Stimulated activated naive CD4-positive, alpha-beta T cell (primary cell): ENCODE measurements around the gene TTC27.
"Not testable (repeated sequence)": the region's sequence is repeated elsewhere in the genome, so short reads cannot be mapped to it uniquely, and the experiment has no call there.

Experiments used
- DNase-seq, 6 experiments: peaks; one replicate each; lab custom pipeline; 2025; lab: John Stamatoyannopoulos, UW

The TTC27 gene

DNA sequence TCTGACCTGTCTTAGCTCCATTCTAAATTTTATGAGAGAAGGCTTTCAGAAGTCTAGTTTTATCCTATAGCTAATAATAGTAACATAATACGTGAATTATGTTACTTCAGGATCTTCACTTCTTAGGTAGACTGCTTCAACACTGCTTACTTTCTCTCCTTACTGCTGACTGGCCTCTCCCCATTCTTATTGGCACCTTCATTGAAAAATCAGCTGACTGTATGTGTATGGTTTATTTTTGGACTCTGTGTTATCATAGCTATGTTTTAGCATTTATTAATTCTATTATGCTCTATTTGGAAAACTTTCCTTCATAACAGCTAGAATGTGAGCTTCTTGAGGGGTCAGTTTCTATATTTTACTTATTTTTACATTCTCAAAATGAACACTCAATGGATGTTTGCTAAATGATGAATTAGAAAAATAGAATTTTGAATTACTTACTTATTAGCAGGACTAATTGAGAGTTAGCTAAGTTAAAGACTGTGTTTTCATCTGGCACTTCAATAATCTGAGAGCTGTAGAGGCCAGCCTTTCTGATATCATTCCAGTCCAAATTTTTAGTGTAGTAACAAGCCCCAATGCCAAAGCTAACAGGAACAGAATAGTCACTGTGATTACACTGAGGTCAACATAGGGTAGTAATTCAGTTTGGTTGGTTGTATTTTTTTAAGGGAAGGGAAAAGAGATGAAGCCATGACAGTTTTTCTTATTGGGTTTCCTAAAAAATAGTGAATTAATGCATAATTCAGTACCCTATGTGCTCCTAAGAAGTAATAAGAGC, 92.3 kb downstream of the TTC27 start:
- no peak for DNase-seq

DNA sequence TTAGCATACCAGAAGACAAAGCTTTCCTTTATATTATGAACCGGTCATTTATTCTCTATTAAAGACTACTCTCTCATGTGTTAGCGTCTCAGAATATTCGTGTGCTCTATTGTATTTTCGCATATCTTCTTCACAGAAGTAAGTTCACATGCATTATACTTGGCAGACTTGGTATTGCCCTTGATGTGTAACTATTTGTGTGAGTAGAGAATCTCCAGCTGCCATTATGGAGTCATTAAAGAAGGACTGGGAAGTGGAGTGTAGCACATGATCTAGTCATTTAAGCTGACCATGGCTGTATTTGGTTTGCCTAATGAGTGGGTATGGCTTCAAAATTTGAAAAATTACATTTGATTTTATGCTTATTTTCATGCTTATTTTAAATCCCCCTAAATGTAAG, 92.9 kb downstream of the TTC27 start:
- DNase-seq, result no peak

DNA sequence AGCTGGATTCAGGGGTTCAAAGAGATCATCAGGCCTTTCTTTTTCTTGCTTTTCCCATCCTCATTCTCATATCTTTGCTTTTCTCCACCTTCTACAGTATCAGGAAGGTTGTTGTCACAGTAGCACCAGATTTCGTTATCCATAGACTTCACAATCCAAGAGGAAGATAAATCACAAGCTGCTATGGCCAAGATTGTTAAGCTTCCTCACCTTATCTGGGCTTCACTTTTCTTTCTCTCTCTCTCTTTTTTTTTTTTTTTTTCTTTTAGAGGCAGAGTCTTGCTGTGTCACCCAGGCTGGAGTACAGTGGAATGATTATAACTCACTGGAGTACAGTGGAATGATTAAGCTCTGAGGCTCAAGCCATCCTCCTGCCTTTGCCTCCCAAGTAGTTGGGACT, 93.5 kb downstream of the TTC27 start:
- no peak for DNase-seq

DNA sequence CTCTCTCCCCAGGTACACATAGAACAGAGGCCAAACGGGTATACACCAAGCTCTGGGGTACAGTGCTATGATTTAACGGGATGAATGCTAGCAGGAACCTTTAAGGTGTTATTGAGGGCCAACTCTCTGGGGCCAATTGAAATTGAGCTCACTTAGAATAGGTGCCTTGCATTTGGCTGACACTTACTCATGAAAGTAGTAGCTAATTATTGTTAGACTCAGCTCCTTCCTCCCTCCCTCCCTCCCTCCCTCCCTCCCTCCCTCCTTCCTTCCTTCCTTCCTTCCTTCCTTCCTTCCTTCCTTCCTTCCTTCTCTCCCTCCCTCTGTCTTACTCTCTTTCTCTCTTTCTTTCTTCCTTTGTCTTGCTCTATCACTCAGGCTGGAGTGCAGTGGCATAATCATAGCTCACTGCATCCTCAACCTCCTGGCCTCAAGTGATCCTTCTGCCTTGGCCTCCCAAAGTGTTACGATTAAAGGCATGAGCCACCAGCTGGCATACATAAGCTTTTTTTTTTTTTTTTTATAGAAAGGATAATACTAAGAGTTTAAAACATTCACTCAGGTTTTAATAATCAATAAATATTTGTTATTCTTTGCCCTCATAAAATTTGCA, 95.7 kb downstream of the TTC27 start:
- DNase-seq, result no peak

DNA sequence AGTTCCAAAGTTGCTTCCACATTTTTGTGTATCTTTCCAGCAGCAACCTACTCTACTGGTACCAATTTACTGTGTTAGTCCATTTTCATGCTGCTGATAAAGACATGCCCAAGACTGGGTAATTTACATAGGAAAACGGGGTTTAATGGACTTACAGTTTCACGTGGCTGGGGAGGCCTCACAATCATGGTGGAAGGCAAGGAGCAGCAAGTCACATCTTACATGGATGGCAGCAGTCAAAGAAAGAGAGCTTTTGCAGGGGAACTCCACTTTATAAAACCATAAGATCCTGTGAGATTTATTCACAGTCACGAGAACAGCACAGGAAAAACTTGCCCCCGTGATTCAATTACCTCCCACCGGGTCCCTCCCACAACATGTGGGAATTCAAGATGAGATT, 98.8 kb downstream of the TTC27 start:
- DNase-seq, result not testable (repeated sequence)

DNA sequence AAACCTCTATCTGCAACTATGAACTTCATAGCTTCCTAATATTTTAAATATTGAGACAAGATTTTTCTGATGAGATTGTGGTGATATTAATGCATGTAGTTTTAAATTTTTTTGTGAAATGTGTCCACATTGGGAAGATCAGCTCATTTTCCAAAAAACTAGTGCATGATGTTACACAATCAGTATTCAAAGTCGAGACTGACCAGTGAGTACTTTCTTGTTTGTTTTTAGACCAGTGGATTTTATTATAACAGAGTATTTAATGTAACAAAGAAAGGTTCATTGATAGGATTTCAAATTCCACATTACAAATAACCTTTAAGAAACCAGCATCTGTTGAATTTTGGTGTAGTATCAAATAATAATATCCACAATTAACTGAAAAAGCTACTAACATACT, 99.3 kb downstream of the TTC27 start:
- no peak for DNase-seq

DNA sequence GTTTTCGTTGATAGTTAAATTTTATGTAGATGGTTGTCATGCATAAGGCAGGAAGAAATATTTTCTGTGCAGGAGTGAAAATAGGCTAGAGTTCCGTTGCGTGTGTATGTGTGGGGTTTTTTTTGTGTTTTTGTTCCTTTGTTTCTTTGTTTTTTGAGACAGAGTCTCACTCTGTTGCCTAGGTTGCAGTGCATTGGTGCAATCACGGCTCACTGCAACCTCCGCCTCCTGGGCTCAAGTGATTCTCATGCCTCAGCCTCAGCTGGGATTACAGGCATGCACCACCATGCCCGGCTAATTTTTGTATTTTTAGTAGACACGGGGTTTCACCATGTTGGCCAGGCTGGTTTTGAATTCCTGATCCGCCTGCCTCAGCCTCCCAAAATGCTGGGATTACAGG, 103.1 kb downstream of the TTC27 start:
- not testable (repeated sequence) for DNase-seq

DNA sequence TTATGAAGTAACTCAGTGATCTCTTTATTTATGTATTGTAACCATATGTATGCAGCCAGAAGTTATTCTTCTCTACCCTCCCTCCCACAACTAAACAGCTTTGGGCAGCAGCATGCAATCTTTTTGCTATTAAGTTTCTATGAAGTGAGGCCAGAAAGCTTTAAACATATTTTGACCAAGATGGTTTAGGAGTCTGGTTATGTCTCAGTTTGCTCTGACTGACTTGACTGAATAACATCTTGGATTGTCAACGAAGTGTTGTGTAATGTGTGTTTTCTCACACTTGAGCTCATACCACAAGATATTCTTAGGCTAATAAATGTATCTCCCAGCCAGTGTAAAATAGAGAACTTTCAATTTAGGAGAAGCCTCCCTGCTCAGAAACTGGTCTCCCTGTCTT, 104.3 kb downstream of the TTC27 start:
- no peak for DNase-seq

DNA sequence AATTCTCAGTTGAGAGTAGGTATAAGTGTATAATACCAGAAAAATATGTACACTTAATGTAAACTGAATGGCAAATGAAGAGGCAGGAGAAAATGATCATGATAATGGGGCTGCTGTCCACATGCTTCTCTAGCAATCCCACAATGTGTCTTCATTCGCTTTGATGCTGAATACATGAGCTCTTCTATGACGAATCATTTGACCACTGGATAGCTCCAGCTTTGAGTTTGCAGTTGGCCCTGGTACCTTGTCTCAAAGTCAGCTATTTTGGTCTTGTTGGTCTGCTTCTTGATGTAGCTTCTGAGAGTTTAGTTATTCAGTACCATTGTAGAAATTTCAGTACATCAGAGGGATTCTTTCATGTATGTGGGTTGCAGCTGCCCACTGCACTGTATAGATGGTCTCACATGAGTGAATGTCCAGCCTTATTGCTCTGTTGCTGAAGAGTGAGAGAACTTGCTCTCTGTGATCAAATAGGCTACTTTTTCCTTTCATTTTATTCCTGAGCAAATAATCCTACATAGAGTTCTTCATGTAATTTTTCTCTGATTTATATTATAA, 105.1 kb downstream of the TTC27 start:
- DNase-seq, result no peak

DNA sequence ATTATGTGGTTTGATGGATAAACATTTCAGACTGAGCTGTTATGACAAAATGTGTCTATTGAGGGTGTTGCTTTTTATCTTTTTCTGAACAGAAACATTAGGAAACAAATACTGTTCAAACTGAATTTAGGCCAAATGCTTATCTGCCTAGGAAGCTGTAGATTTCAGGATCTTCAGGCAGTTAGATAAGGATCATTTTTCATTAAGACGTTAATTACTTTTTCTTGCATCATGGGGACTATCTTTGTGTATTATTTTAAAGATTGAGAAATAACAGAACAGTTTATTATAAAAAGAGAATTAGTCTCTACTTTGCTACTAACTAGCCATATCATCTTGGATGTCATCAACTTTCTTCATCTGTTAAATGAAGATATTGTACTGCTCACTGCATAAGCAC, 107.5 kb downstream of the TTC27 start:
- no peak for DNase-seq

DNA sequence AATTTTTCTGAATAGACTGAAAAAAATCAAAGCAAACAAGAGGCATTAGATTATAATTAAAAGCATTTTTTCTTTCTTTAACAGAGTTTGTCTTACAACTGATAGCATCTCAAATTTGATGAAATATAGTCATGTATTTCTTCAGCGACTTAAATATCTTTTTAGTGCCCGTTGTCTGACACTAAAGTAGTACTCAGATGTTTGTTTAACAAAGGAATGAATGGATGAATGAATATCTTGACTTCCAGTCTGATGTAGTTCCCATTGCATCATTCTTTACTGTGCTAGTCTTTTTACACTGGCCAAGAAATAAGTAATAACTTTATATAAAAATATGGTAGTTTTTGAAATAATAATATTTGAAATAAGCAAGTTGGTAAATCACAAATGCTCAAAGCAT, 111.1 kb downstream of the TTC27 start:
- no peak for DNase-seq

DNA sequence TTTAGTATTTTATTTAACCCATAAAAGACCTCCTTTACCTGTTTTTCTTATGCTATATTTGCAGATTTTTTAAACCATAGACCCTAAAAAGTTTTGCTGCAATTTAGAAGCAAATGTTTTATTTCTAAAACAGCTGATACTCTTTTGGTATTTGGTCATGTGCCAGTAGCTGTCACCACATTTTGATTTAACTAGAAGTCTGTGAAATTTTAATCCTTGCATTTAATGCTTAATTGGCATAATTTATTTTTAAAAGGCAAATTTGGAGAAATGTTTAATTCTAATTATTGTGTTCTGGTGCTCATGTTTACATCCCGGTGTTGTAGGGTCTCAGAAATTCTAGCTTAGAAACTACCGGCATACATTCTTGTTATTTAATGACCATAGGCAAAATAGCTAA, 111.8 kb downstream of the TTC27 start:
- DNase-seq, result no peak

DNA sequence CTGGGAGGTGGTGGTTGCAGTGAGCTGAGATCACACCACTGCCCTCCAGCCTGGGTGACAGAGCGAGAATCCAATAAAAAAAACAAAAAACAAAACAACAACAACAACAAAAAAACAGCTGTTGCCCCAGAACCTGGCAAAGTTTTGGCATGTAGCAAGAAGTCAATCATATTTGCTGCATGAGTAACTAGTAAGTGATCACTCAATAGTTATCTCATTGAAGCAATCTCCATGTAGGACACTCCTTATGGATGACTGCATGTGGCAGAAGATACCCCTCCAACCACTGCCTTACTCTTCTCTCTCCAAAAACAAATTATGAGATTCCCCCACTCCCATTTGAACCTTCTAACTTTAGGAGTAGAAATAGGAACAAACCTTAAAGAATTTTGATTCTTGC, 113.7 kb downstream of the TTC27 start:
- no peak for DNase-seq

DNA sequence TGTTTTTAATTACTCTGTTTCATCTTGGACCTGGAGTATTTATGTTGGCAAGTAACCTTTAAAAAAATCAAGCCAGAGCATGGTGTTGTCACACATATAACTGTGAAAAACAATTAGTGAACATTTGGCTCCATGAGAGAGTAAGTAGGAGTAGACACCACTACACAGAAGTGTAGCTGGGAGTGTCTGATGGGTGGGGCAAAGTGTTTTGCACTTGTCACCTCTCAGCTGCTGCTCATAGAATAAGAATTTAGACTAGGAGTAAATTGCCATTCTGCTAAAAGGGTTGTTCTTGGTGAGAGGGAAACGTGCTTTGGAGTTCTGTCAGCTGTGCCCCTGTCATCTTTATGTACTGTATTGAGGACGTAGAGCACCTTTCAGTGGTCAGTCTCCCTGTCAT, 114.5 kb downstream of the TTC27 start:
- no peak for DNase-seq

DNA sequence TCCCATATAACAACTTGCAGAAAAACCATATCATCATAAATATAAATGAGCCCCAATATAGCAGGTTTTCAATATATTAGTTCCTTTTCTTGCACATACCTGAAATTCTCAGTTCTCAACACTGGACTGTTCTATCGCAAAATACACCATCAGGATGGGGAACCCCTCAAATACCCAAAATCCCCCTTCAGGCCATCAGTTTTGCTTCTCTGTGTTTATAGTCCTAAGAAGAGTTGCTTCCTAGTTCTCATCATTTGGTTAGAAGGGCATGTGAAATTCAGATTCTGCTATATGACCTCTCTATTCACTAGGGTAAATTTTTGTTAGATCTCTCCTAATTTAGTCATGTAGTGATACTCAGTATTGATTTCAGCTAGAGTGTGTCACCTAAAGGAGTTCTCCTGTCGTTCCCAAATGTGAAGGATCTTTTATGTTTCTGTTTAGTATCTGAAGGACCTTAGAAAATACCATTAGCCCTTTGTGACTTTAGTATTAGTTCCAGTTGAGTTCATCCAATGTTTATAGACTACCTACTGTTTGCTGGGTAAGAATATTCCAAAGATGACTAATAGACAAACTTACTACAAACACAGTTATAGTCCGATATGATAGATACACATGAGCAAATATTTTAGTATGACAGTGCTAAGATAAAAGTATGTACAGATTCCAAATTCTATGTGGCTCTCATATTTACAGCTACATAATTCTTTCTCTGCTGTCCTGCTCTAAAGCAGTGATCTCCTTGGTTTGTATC, 115.8 kb downstream of the TTC27 start:
- no peak for DNase-seq

DNA sequence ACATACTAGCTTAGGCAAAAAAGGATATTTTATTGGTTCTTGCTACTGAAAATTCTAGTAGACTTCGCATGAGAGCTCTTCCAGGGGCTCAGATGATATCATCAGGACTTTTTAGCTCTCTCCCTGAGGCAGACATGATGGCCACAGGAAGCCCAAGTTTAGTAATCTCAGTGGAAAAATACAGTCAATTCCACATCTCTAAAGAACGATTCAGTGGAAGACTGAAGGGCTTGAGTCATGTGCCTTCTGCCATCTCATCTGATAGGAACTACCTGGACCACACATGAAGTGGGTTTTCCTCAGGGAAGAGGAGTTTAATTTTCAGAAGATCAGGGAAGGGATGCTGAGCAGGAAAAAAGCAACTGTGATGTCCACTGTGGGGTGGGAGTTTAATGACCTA, 117.3 kb downstream of the TTC27 start:
- no peak for DNase-seq

DNA sequence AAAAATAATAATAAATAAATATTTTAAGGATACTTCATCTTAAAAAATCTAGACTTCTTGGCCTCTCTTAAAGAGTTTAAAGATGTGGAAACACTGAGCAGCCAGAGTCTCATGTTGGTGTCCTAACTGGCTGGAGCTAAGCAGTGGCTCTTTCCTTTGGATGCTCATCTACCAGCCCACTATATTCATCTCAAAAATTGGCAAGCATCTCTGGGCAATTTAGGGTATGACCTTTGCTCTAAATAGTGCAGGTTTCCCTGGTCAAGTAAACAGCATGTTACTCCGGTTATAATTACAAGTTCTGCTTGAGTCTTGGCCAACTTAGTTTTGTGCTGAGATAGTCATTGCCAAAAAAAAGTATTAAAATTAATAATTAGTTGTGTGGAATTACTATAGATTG, 117.8 kb downstream of the TTC27 start:
- DNase-seq, result no peak

DNA sequence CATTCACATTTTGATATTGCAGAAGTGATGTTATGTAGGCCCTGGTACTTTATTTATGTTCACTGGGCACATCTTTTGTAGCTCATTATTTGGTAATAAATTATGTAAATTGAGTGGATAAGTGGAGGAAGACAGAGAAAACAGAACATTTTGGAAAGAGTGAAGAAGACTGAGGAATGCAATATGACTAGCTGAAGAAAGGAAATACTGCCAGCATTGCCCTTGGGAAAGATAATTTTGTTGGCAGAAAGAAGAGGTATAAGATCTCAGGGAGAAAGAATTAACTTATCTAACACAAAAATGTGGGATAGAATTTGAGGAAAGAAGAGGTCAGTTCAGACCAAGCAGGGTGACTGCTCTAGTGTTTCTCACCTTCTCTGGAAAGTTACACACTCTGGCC, 118.8 kb downstream of the TTC27 start:
- no peak for DNase-seq

DNA sequence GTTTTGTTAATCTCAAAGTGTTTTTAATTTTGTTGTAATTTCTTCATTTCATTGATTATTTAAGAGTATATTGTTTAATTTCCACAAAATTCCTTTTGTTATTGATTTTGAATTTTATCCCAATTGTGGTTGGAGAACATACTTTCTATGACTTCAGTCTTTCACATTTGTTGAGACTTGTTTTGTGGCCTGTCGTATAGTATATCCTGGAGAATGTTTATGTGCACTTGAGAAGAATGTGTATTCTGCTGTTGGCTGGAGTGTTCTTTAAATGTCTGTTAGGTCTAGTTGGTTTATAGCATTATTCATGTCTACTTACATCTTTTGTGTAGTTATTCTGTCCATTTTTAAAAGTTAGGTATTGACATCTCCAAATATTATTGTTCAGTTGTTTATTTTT, 120.3 kb downstream of the TTC27 start:
- DNase-seq, result no peak

DNA sequence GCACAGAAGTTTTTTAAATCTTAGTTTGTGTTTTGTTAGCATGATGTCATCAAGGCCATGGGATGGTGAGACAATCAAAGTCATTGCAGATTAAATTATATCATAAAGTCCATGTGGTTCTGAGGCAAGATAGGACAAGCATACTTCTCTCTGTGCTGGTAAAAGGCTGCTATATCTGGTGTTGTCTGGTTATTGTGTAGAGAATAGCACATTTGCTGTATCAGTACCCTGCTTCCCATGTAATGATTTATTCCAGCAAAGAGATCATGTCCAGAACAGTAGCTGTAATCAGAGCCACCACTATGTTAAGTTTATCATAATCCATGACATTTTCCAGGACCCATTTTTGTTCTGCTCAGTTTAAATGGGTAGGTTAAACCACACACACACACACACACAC, 123.0 kb downstream of the TTC27 start:
- no peak for DNase-seq

DNA sequence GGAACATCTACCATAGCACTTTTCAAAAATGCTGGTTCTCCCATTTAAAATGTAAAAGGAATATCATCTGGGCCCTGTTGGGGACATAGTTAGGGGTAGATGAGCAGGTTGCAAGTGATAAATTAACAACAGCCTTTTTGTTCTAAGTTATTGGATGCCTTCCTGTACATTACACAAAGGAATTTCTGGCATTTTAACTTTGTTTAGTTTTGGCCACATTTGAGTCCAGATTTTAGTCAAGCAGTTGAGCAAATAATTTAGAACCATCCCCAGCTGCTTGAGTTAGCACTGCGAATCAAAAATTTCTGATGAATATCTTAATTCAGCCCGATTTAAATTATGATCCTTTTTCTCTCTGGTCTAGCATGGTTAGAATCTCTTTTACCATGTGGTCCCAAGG, 124.4 kb downstream of the TTC27 start:
- no peak for DNase-seq

DNA sequence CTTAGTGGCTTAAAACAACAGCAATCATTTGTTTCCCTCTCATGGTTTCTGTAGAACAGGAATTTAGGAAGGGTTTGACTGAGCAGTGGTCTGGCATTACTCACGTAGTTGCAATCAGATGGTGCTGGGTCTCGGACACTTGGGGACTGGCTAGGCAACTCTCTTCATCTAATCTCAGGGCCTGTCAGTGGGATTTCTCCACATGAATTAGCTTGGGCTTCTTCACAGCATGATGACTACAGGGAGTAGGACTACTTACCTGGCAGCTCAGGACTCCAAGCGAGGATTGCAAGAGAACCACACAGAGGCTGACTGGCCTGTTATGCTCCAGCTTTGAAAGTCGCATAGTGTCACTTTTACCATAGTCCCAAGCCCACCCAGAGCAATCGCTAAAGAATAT, 125.1 kb downstream of the TTC27 start:
- no peak for DNase-seq

DNA sequence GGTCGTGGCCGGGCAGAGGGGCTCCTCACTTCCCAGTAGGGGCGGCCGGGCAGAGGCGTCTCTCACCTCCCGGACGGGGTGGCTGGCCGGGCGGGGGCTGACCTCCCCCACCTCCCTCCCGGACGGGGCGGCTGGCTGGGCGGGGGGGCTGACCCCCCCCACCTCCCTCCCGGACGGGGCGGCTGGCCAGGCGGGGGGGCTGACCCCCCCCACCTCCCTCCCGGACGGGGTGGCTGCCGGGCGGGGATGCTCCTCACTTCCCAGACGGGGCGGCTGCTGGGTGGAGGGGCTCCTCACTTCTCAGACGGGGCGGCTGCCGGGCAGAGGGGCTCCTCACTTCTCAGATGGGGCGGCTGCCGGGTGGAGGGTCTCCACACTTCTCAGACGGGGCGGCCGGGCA, 126.8 kb downstream of the TTC27 start:
- DNase-seq, result not testable (repeated sequence)
